Inferior parietal cortex (tissue), 1 donor: Measurements from ENCODE around the gene MYH9.

Experiments
- DNase-seq: peaks from one replicate; pipeline ENCODE4 v3.0.0-alpha.2; 2016; ENCODE audit errors: extremely low spot score

The MYH9 gene

GRCh38 chr22:36349726-36350125 is 38.0 kb downstream of the MYH9 start:
- no peak for DNase-seq

GRCh38 chr22:36348760-36349159 is 39.0 kb downstream of the MYH9 start:
- DNase-seq = no peak

GRCh38 chr22:36347094-36347493 is 40.7 kb downstream of the MYH9 start:
- no peak for DNase-seq

- DNase-seq = peak; percentile 55
Measured at GRCh38 chr22:36344106-36344827, 43.5 kb downstream of the MYH9 start.

- peak; percentile 46 for DNase-seq
Measured at GRCh38 chr22:36343720-36344105, 44.1 kb downstream of the MYH9 start.

- no peak for DNase-seq
Measured at GRCh38 chr22:36343070-36343719, 44.6 kb downstream of the MYH9 start.

- DNase-seq = peak; percentile 70
Measured at GRCh38 chr22:36341640-36342041, 46.1 kb downstream of the MYH9 start.

GRCh38 chr22:36340621-36341020 is 47.1 kb downstream of the MYH9 start:
- no peak for DNase-seq

- no peak for DNase-seq
Measured at GRCh38 chr22:36339171-36340065, 48.3 kb downstream of the MYH9 start.

GRCh38 chr22:36337365-36338130 is 50.2 kb downstream of the MYH9 start:
- DNase-seq = no peak

GRCh38 chr22:36336246-36337182 is 51.3 kb downstream of the MYH9 start:
- DNase-seq = no peak

- no peak for DNase-seq
Measured at GRCh38 chr22:36335621-36336020, 52.1 kb downstream of the MYH9 start.

- peak; percentile 60 for DNase-seq
Measured at GRCh38 chr22:36334821-36335603, 52.8 kb downstream of the MYH9 start.

GRCh38 chr22:36334081-36334820 is 53.5 kb downstream of the MYH9 start:
- DNase-seq = no peak

GRCh38 chr22:36333644-36334043 is 54.1 kb downstream of the MYH9 start:
- no peak for DNase-seq

- DNase-seq = no peak
Measured at GRCh38 chr22:36332623-36333332, 55.0 kb downstream of the MYH9 start.

GRCh38 chr22:36331912-36332622 is 55.7 kb downstream of the MYH9 start:
- no peak for DNase-seq
